ENCODE data around the gene LIN37. TPM values are rescaled to one million over a fixed set of nuclear protein-coding genes. Genes with fewer than 3 reads are reported as not detected.

Gene LIN37
- total and polyA plus RNA-seq, 9 of the 15 experiments (the other 6 are each of a cell fraction or from before 2014, with no cell fraction given) = 1.2 to 12.5 (median 8.6) TPM

DNA sequence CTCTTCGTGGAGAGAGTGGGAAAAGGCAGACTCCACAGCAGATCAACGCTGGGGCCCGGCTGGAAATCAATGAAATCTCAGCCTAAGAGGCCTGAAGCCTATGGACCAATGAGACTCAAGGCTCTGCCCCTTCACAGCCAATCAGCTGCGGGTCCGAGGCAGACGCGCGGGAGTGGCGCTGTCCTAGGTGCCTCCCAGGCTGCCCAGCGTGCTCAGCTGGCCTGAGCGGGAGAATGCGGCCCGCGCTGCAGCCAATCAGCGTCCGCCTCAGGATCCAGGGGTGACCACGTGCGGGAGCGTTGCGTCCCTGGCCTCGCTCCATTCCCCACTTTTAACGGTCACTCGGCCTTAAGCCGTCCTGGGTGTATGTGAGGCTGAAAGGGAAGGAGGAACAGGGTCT is 44.2 kb upstream of the LIN37 start, which contains the start of gene ZBTB32 (continued):
- TF ChIP-seq, protein P1, sequence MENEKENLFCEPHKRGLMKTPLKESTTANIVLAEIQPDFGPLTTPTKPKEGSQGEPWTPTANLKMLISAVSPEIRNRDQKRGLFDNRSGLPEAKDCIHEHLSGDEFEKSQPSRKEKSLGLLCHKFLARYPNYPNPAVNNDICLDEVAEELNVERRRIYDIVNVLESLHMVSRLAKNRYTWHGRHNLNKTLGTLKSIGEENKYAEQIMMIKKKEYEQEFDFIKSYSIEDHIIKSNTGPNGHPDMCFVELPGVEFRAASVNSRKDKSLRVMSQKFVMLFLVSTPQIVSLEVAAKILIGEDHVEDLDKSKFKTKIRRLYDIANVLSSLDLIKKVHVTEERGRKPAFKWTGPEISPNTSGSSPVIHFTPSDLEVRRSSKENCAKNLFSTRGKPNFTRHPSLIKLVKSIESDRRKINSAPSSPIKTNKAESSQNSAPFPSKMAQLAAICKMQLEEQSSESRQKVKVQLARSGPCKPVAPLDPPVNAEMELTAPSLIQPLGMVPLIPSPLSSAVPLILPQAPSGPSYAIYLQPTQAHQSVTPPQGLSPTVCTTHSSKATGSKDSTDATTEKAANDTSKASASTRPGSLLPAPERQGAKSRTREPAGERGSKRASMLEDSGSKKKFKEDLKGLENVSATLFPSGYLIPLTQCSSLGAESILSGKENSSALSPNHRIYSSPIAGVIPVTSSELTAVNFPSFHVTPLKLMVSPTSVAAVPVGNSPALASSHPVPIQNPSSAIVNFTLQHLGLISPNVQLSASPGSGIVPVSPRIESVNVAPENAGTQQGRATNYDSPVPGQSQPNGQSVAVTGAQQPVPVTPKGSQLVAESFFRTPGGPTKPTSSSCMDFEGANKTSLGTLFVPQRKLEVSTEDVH (IDR thresholded peaks at IDR 0.05; ENCODE audit: low read depth, partially characterized antibody) = no peak
- TF ChIP-seq, protein P2, sequence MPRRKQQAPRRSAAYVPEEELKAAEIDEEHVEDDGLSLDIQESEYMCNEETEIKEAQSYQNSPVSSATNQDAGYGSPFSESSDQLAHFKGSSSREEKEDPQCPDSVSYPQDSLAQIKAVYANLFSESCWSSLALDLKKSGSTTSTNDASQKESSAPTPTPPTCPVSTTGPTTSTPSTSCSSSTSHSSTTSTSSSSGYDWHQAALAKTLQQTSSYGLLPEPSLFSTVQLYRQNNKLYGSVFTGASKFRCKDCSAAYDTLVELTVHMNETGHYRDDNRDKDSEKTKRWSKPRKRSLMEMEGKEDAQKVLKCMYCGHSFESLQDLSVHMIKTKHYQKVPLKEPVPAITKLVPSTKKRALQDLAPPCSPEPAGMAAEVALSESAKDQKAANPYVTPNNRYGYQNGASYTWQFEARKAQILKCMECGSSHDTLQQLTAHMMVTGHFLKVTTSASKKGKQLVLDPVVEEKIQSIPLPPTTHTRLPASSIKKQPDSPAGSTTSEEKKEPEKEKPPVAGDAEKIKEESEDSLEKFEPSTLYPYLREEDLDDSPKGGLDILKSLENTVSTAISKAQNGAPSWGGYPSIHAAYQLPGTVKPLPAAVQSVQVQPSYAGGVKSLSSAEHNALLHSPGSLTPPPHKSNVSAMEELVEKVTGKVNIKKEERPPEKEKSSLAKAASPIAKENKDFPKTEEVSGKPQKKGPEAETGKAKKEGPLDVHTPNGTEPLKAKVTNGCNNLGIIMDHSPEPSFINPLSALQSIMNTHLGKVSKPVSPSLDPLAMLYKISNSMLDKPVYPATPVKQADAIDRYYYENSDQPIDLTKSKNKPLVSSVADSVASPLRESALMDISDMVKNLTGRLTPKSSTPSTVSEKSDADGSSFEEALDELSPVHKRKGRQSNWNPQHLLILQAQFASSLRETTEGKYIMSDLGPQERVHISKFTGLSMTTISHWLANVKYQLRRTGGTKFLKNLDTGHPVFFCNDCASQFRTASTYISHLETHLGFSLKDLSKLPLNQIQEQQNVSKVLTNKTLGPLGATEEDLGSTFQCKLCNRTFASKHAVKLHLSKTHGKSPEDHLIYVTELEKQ (CRISPR knock-in tag; IDR thresholded peaks at IDR 0.05) = no peak
- TF ChIP-seq BHLHE40 (IDR thresholded peaks at IDR 0.05; ENCODE audit: low read length) (0 out of 2 replicates have a peak, but pooled peaks have one; percentile 18), NFYB (IDR thresholded peaks at IDR 0.05; ENCODE audit: extremely low read depth, insufficient read length) (peak; percentile 89), SIN3B (IDR thresholded peaks at IDR 0.05; ENCODE audit: low read depth) (no peak), ZNF224 (CRISPR knock-in tag; IDR thresholded peaks at IDR 0.05) (peak; percentile 63; the same call in 1 of the 2 replicates), ZNF143 (CRISPR knock-in tag; IDR thresholded peaks at IDR 0.05) (peak; percentile 66), RBM39 (optimal IDR thresholded peaks at IDR 0.05; ENCODE audit: low read depth, low read length) (no peak), ZNF707 (CRISPR knock-in tag; conservative IDR thresholded peaks at IDR 0.05) (no peak), MYC (IDR thresholded peaks at IDR 0.05; ENCODE audit: low read depth, low read length) (peak; percentile 57; the same call in 1 of the 2 replicates), MYC (CRISPR knock-in tag; IDR thresholded peaks at IDR 0.05; ENCODE audit: borderline replicate concordance, low read depth) (no peak), BRF1 (IDR thresholded peaks at IDR 0.05; ENCODE audit: borderline replicate concordance, extremely low read depth, insufficient read length) (no peak), GABPA (tag; conservative IDR thresholded peaks at IDR 0.05; ENCODE audit: low read depth) (no peak), MTA1 (IDR thresholded peaks at IDR 0.05; ENCODE audit: borderline replicate concordance) (no peak), ZC3H4 (CRISPR knock-in tag; IDR thresholded peaks at IDR 0.05; ENCODE audit: borderline replicate concordance) (no peak), IFI16 (CRISPR knock-in tag; IDR thresholded peaks at IDR 0.05) (no peak), SMAD1 (IDR thresholded peaks at IDR 0.05; ENCODE audit: low read depth, low read length, partially characterized antibody) (peak; percentile 90)
- TF ChIP-seq, protein P3, sequence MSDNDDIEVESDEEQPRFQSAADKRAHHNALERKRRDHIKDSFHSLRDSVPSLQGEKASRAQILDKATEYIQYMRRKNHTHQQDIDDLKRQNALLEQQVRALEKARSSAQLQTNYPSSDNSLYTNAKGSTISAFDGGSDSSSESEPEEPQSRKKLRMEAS (CRISPR knock-in tag; IDR thresholded peaks at IDR 0.05) = peak; percentile 97
- TF ChIP-seq, protein P4, sequence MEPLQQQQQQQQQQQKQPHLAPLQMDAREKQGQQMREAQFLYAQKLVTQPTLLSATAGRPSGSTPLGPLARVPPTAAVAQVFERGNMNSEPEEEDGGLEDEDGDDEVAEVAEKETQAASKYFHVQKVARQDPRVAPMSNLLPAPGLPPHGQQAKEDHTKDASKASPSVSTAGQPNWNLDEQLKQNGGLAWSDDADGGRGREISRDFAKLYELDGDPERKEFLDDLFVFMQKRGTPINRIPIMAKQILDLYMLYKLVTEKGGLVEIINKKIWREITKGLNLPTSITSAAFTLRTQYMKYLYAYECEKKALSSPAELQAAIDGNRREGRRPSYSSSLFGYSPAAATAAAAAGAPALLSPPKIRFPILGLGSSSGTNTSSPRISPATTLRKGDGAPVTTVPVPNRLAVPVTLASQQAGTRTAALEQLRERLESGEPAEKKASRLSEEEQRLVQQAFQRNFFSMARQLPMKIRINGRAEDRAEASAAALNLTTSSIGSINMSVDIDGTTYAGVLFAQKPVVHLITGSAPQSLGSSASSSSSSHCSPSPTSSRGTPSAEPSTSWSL (CRISPR knock-in tag; IDR thresholded peaks at IDR 0.05; ENCODE audit: borderline replicate concordance) = no peak
- TF ChIP-seq, protein P5, sequence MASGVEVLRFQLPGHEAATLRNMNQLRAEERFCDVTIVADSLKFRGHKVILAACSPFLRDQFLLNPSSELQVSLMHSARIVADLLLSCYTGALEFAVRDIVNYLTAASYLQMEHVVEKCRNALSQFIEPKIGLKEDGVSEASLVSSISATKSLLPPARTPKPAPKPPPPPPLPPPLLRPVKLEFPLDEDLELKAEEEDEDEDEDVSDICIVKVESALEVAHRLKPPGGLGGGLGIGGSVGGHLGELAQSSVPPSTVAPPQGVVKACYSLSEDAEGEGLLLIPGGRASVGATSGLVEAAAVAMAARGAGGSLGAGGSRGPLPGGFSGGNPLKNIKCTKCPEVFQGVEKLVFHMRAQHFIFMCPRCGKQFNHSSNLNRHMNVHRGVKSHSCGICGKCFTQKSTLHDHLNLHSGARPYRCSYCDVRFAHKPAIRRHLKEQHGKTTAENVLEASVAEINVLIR (CRISPR knock-in tag; IDR thresholded peaks at IDR 0.05) = no peak

All from K562 (cell line).